ENCODE data around the gene FAM222A. TPM values are rescaled to one million over a fixed set of nuclear protein-coding genes. Genes with fewer than 3 reads are reported as not detected.

FAM222A gene
- polyA plus RNA-seq, 1 donor (not counting 4 experiments of a cell fraction or from before 2014, with no cell fraction given), result 0.05 TPM

DNA sequence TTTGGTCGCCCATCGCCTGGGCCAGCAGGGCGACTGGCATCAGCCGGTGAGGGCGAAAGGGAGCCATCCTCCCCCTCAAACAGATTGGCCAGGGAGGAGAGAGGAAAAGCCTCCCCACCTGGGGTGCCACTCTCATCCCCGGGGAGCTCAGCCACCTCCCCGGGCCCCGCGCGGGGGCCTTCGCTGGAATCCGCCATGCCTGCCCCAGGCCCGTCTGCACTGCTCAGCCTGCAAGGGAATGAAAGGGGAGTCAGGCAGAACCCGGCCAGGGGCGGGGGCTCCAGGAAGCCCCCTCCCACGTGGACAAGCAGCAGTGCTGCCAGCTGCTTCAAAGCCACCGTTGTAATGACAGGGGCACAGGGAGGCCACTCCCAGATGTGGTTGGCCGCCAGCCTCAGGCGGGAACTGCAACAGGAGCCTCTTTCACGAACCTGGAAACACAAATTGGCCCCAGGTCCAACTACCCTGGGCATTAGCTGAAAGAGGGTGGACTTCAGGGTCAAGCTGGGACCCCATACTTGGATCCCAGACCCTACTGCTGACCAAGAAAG is 101.0 kb downstream of the FAM222A start:
- Histone ChIP-seq H3K9me3 (ENCODE audit: control insufficient read depth, low read depth, low read length) (no peaks in the 10 kb centered on the region), H3K4me2 (ENCODE audit: control insufficient read depth, extremely low read depth, insufficient read depth, low read depth, low read length) (no peak overlapping the region), H3K27ac (ENCODE audit: control insufficient read depth, insufficient read depth, low read length) (no peak overlapping the region), H4K20me1 (ENCODE audit: control insufficient read depth, extremely low read depth, insufficient read depth, low read length) (no peaks in the 10 kb centered on the region), H2AFZ (ENCODE audit: control insufficient read depth, low read length) (no peak overlapping the region), H3K9ac (ENCODE audit: control insufficient read depth, extremely low read depth, insufficient read depth, low read length) (no peak overlapping the region), H3K4me3 (ENCODE audit: control insufficient read depth in 2 of 3, extremely low read depth in 1 of 3, insufficient read depth in 2 of 3, low read depth in 1 of 3, low read length in 3 of 3) (no peak overlapping the region), H3K36me3 (ENCODE audit: control insufficient read depth in 2 of 2, extremely low read depth in 1 of 2, insufficient read depth in 2 of 2, low read length in 2 of 2) (no peaks in the 10 kb centered on the region), H3K27me3 (ENCODE audit: control insufficient read depth, extremely low read depth, insufficient read depth, low read length) (no peaks in the 10 kb centered on the region), H3K4me1 (ENCODE audit: control insufficient read depth, extremely low read depth, insufficient read depth, low read length) (peaks cover 13% of the 10 kb centered on the region), H3K9me1 (ENCODE audit: control insufficient read depth, extremely low read depth, insufficient read depth, low read length) (peaks cover 2% of the 10 kb centered on the region), H3K79me2 (ENCODE audit: control insufficient read depth, insufficient read depth, low read length) (no peaks in the 10 kb centered on the region)
- TF ChIP-seq, protein P1, sequence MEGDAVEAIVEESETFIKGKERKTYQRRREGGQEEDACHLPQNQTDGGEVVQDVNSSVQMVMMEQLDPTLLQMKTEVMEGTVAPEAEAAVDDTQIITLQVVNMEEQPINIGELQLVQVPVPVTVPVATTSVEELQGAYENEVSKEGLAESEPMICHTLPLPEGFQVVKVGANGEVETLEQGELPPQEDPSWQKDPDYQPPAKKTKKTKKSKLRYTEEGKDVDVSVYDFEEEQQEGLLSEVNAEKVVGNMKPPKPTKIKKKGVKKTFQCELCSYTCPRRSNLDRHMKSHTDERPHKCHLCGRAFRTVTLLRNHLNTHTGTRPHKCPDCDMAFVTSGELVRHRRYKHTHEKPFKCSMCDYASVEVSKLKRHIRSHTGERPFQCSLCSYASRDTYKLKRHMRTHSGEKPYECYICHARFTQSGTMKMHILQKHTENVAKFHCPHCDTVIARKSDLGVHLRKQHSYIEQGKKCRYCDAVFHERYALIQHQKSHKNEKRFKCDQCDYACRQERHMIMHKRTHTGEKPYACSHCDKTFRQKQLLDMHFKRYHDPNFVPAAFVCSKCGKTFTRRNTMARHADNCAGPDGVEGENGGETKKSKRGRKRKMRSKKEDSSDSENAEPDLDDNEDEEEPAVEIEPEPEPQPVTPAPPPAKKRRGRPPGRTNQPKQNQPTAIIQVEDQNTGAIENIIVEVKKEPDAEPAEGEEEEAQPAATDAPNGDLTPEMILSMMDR (optimal IDR thresholded peaks at IDR 0.05 in 1 of 3, IDR thresholded peaks at IDR 0.05 in 1 of 3, conservative IDR thresholded peaks at IDR 0.05 in 1 of 3; ENCODE audit: extremely low read depth in 1 of 3, insufficient read depth in 2 of 3, low read length in 3 of 3), result no peak
- TF ChIP-seq EZH2 (IDR thresholded peaks at IDR 0.05; ENCODE audit: low read length), result no peak
- FAIRE-seq (no peak), DNase-seq (ENCODE audit: low read depth, low spot score) (no peak)
- dilution Hi-C loops (cut with MboI; ENCODE audit: extremely low pct_ligation_motif_present, low sequenced_read_pairs), result no loop called here

GRCh38 chr12:109815225-109815624 is 101.6 kb downstream of the FAM222A start:
- no peaks in the 10 kb centered on the region for H3K27me3 ChIP-seq (ENCODE audit: control insufficient read depth, extremely low read depth, insufficient read depth, low read length)
- dilution Hi-C loops (cut with MboI; ENCODE audit: extremely low pct_ligation_motif_present, low sequenced_read_pairs), result no loop called here
- no peaks in the 10 kb centered on the region for H3K36me3 ChIP-seq (ENCODE audit: control insufficient read depth in 2 of 2, extremely low read depth in 1 of 2, insufficient read depth in 2 of 2, low read length in 2 of 2)
- no peak overlapping the region for H3K9ac ChIP-seq (ENCODE audit: control insufficient read depth, extremely low read depth, insufficient read depth, low read length)
- FAIRE-seq (no peak), DNase-seq (ENCODE audit: low read depth, low spot score) (no peak)
- no peak overlapping the region for H2AFZ ChIP-seq (ENCODE audit: control insufficient read depth, low read length)
- no peak overlapping the region for H3K27ac ChIP-seq (ENCODE audit: control insufficient read depth, insufficient read depth, low read length)
- no peaks in the 10 kb centered on the region for H3K79me2 ChIP-seq (ENCODE audit: control insufficient read depth, insufficient read depth, low read length)
- no peaks in the 10 kb centered on the region for H4K20me1 ChIP-seq (ENCODE audit: control insufficient read depth, extremely low read depth, insufficient read depth, low read length)
- H3K4me2 ChIP-seq (ENCODE audit: control insufficient read depth, extremely low read depth, insufficient read depth, low read depth, low read length), result no peak overlapping the region
- no peak for TF ChIP-seq EZH2 (IDR thresholded peaks at IDR 0.05; ENCODE audit: low read length)
- TF ChIP-seq, protein P1 (optimal IDR thresholded peaks at IDR 0.05 in 1 of 3, IDR thresholded peaks at IDR 0.05 in 1 of 3, conservative IDR thresholded peaks at IDR 0.05 in 1 of 3; ENCODE audit: extremely low read depth in 1 of 3, insufficient read depth in 2 of 3, low read length in 3 of 3), result no peak
- H3K9me1 ChIP-seq (ENCODE audit: control insufficient read depth, extremely low read depth, insufficient read depth, low read length), result peaks cover 2% of the 10 kb centered on the region
- no peak overlapping the region for H3K4me3 ChIP-seq (ENCODE audit: control insufficient read depth in 2 of 3, extremely low read depth in 1 of 3, insufficient read depth in 2 of 3, low read depth in 1 of 3, low read length in 3 of 3)
- H3K9me3 ChIP-seq (ENCODE audit: control insufficient read depth, low read depth, low read length), result no peaks in the 10 kb centered on the region
- H3K4me1 ChIP-seq (ENCODE audit: control insufficient read depth, extremely low read depth, insufficient read depth, low read length), result peaks cover 16% of the 10 kb centered on the region

Data from keratinocyte (primary cell).